Measurements from ENCODE around the gene FNBP1. TPM values are rescaled to one million over a fixed set of nuclear protein-coding genes. Genes with fewer than 3 reads are reported as not detected.
"Not testable (repeated sequence)": the region's sequence is repeated elsewhere in the genome, so short reads cannot be mapped to it uniquely, and the experiment has no call there.

Gene FNBP1
- total RNA-seq, 1 donor from 2014 or later, result 25.6 TPM

DNA sequence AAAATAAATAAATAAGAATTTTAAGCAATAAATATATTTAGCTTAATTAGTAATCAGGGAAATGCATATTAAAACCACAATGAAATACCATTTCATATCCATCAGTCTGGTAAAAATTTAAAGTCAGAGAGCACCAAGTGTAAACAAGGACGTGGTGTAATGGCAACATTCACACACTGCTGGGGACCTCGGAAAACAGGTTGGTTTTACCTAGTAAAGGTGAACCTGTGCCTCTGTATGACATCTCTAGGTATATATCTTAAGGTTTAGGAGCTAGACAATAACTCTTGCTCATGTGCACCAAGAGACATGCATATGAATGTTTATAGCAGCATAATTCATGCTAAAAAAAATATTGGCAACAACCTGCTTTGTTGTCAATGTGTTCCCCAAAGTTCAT lies 29.7 kb downstream of the FNBP1 start:
- no peak for TF ChIP-seq CTCF (conservative IDR thresholded peaks at IDR 0.05; ENCODE audit: low read depth, low read length)
- H3K4me3 ChIP-seq (ENCODE audit: low read depth, low read length), result no peak overlapping the region
- DNase-seq (ENCODE audit: low read depth), result no peak

DNA sequence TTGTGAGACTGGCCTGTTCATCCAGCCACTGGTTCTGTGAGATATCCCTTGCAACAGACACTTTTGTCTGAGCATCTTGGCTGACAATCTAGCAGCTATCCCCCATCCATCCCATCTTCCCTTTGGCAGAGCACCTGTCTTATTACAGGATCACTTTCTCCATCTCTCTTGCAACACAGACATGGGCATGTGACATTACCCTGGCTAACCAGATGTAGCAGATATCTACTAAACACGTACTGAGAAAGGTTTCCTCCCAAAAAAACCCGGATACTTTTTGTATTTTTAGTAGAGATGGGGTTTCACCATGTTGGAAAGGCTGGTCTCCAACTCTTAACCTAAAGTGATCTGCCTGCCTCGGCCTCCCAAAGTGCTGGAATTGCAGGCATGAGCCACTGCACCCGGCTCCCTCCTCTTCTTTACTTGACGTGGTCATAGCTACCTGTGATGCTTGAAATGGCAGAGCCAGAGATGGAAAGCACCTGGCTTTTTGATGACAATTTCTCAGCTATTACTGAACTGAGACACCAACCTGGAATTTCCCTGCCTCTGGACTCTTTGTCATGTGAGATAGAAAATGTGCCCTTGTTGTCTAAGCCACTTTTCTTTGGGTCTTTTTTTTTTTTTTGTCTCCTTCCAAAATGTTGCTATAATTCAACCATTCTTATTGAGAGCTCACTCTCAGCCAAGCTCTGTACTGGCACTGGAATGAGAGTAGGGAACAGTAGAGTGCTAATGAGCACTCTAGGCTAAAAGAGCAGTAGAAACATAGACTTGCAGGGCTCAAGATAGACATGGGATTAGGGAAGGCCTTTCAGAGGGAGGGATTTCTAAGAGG lies 32.6 kb downstream of the FNBP1 start:
- DNase-seq (ENCODE audit: low read depth), result no peak

DNA sequence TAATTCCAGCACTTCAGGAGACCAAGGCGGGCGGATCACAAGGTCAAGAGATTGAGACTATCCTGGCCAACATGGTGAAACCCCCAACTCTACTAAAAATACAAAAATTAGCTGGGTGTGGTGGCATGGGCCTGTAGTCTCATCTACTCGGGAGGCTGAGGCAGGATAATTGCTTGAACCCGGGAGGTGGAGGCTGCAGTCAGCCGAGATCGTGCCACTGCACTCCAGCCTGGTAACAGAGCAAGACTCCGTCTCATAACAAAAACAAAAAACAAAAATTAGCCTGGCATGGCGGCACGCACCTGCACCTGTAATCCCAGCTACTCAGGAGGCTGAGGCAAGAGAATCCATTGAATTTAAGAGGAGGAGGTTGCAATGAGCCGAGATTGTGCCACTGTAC lies 33.4 kb downstream of the FNBP1 start:
- not testable (repeated sequence) for H3K4me3 ChIP-seq (ENCODE audit: low read depth, low read length); DNase-seq (ENCODE audit: low read depth)

More for the DNA sequence above, 32.6 kb downstream of the FNBP1 start:
- H3K4me3 ChIP-seq (ENCODE audit: low read depth, low read length), result no peak overlapping the region
- TF ChIP-seq CTCF (conservative IDR thresholded peaks at IDR 0.05; ENCODE audit: low read depth, low read length), result no peak

GRCh38 chr9:130008538-130008937 lies 34.5 kb downstream of the FNBP1 start:
- DNase-seq (ENCODE audit: low read depth), result no peak
- no peak for TF ChIP-seq CTCF (conservative IDR thresholded peaks at IDR 0.05; ENCODE audit: low read depth, low read length)
- no peak overlapping the region for H3K4me3 ChIP-seq (ENCODE audit: low read depth, low read length)

DNA sequence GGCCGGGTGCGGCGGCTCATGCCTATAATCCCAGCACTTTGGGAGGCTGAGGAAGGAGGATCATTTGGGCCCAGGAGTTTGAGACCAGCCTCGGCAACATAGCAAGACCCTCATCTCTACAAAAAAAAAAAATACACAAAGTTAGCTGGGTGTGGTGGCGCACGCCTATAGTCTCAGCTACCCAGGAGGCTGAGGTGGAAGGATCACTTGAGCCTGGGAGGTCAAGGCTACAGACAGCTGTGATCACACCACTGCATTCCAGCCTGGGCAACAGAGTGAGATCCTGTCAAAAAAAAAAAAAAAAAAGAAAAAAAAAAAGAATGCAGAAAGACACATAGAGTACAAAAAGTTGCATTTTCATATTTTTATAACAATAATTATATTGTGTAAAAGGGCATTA lies 36.0 kb downstream of the FNBP1 start:
- not testable (repeated sequence) for DNase-seq (ENCODE audit: low read depth); H3K4me3 ChIP-seq (ENCODE audit: low read depth, low read length)

DNA sequence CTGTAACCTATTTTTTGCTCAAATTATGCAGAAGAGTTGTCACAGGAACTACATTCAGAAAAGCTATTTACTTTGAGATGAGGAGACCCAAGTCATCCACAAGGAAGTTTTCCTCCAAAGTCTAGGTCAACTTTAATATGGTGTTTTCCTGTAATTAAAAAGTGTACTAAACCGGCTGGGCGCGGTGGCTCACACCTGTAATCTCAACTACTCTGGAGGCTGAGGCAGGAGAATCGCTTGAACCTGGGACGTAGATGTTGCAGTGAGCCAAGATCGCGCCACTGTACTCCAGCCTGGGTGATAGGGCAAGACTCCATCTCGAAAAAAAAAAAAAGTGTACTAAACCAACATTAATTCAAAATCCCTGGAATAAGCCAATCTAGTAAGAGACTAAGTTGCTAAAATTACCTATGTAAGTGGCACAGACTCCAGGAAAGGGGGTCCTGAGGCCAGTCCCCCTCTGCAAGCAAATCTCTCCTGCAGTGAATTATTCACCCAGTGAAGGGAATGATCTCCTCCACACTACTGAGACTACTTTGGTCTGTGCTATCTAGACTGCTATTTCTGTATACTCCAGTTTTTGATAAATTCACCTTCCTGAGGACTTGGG lies 38.9 kb downstream of the FNBP1 start:
- no peak for DNase-seq (ENCODE audit: low read depth)
- no peak for TF ChIP-seq CTCF (conservative IDR thresholded peaks at IDR 0.05; ENCODE audit: low read depth, low read length)
- no peak overlapping the region for H3K4me3 ChIP-seq (ENCODE audit: low read depth, low read length)

- TF ChIP-seq CTCF (conservative IDR thresholded peaks at IDR 0.05; ENCODE audit: low read depth, low read length), result no peak
- no peak overlapping the region for H3K4me3 ChIP-seq (ENCODE audit: low read depth, low read length)
- DNase-seq (ENCODE audit: low read depth), result no peak
Observed at GRCh38 chr9:130002320-130002719, 40.7 kb downstream of the FNBP1 start.

DNA sequence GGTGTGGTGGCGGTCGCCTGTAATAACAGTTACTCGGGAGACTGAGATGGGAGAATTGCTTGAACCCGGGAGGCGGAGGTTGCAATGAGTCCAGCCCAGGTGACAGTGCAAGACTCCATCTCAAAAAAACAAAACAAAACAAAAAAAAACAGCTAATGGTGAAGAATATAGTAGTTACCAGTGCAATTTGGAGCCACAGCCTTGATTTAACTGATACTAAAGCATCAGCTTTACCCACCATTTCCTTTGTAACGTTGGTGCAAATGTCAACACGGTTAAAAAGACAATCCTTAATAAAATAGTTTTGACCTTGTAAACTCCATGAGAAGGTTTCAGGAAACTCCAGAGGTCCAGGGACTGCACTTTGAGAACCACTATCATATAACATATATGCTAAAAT lies 41.8 kb downstream of the FNBP1 start:
- H3K4me3 ChIP-seq (ENCODE audit: low read depth, low read length), result no peak overlapping the region
- DNase-seq (ENCODE audit: low read depth), result no peak
- no peak for TF ChIP-seq CTCF (conservative IDR thresholded peaks at IDR 0.05; ENCODE audit: low read depth, low read length)

Measured in epithelial cell of proximal tubule (primary cell).